Thymus (tissue), 14 donors: Measurements from ENCODE around the gene RAMAC. TPM values are rescaled to one million over a fixed set of nuclear protein-coding genes. Genes with fewer than 3 reads are reported as not detected.
"Not testable (repeated sequence)": the region's sequence is repeated elsewhere in the genome, so short reads cannot be mapped to it uniquely, and the experiment has no call there.

Experiments
- DNase-seq, 9 donors: peaks; one replicate each; pipeline ENCODE4 v3.0.0-alpha.2; 2013; ENCODE audit warnings: low spot score in 9 of 9, low read depth in 6 of 9, missing footprints in 1 of 9
- H3K27ac ChIP-seq, 2 donors: one replicate each; pipeline ENCODE4 v1.5.1; 2013; ENCODE audit warnings: control low read depth in 1 of 2, low read depth in 1 of 2, low read length in 1 of 2, mild to moderate bottlenecking in 1 of 2, moderate library complexity in 1 of 2
- H3K27me3 ChIP-seq, 2 donors: one replicate each; pipeline ENCODE4 v1.5.1; 2013; ENCODE audit warnings: low read length in 1 of 2; ENCODE audit not compliant: control insufficient read depth in 2 of 2, insufficient read depth in 1 of 2
- H3K36me3 ChIP-seq, 2 donors: one replicate each; pipeline ENCODE4 v1.5.1; 2013; ENCODE audit warnings: low read length in 1 of 2, mild to moderate bottlenecking in 1 of 2, moderate library complexity in 1 of 2; ENCODE audit not compliant: control insufficient read depth in 2 of 2, insufficient read depth in 2 of 2
- H3K4me1 ChIP-seq, 2 donors: one replicate each; pipeline ENCODE4 v1.5.1; 2013; ENCODE audit warnings: low read length in 2 of 2; ENCODE audit not compliant: control insufficient read depth in 2 of 2, insufficient read depth in 2 of 2
- H3K4me3 ChIP-seq, 2 donors: one replicate each; pipeline ENCODE4 v1.5.1; 2013; ENCODE audit warnings: low read length in 2 of 2, control low read depth in 1 of 2, mild to moderate bottlenecking in 1 of 2
- H3K9me3 ChIP-seq, 2 donors: one replicate each; pipeline ENCODE4 v1.5.1; 2013; ENCODE audit warnings: low read length in 1 of 2, mild to moderate bottlenecking in 1 of 2; ENCODE audit not compliant: control insufficient read depth in 2 of 2, insufficient read depth in 1 of 2
- WGBS: extraction: QIAGEN DNeasy Blood & Tissue Kit; methylation state at CpG from one replicate; pipeline ENCODE4 v1.1.7; 2013; 5-methylcytosine and 5-hydroxymethylcytosine counted together
- long read RNA-seq, 10 donors: transcript quantifications; one replicate each; lab custom pipeline, GENCODE V29; 2026
- polyA plus RNA-seq: library from polyadenylated mRNA; stranded (reverse); fragments of 200-250 nt; gene quantifications from one replicate; pipeline ENCODE4 v1.2.3, GENCODE V29; 2013
- total RNA-seq: library from RNA; stranded (reverse); fragments of 120-200 nt; gene quantifications from one replicate; pipeline ENCODE4 v1.2.4, GENCODE V29; 2013
- donor health status: healthy.

Gene RAMAC
- total RNA-seq (42.0 TPM), polyA plus RNA-seq (39.6 TPM)
- long read RNA-seq, donor 1, transcript RAMAC-201 (4 exons, 1,568 nt): major isoform, 6 of 6 reads
- long read RNA-seq, donor 1, partial matches to known transcripts: 0 of 6 reads
- long read RNA-seq, donor 1, other reads (novel, unspliced or antisense): 0 of 6 reads
- long read RNA-seq, donor 2: 0 reads
- long read RNA-seq, donor 3, transcript RAMAC-201 (4 exons, 1,568 nt): major isoform, 68 of 68 reads
- long read RNA-seq, donor 3, partial matches to known transcripts: 0 of 68 reads
- long read RNA-seq, donor 3, other reads (novel, unspliced or antisense): 0 of 68 reads
- long read RNA-seq, donor 4, transcript RAMAC-201 (4 exons, 1,568 nt): major isoform, 16 of 32 reads
- long read RNA-seq, donor 4, partial matches to known transcripts: 0 of 32 reads
- long read RNA-seq, donor 4, other reads (novel, unspliced or antisense): 16 of 32 reads
- long read RNA-seq, donor 5, transcript RAMAC-201 (4 exons, 1,568 nt): major isoform, 52 of 52 reads
- long read RNA-seq, donor 5, partial matches to known transcripts: 0 of 52 reads
- long read RNA-seq, donor 5, other reads (novel, unspliced or antisense): 0 of 52 reads
- long read RNA-seq, donor 6, transcript RAMAC-201 (4 exons, 1,568 nt): major isoform, 21 of 21 reads
- long read RNA-seq, donor 6, partial matches to known transcripts: 0 of 21 reads
- long read RNA-seq, donor 6, other reads (novel, unspliced or antisense): 0 of 21 reads
- long read RNA-seq, donor 7, transcript RAMAC-201 (4 exons, 1,568 nt): major isoform, 32 of 32 reads
- long read RNA-seq, donor 7, partial matches to known transcripts: 0 of 32 reads
- long read RNA-seq, donor 7, other reads (novel, unspliced or antisense): 0 of 32 reads
- long read RNA-seq, donor 8, transcript RAMAC-201 (4 exons, 1,568 nt): major isoform, 12 of 12 reads
- long read RNA-seq, donor 8, partial matches to known transcripts: 0 of 12 reads
- long read RNA-seq, donor 8, other reads (novel, unspliced or antisense): 0 of 12 reads
- long read RNA-seq, donor 9, transcript RAMAC-201 (4 exons, 1,568 nt): major isoform, 26 of 26 reads
- long read RNA-seq, donor 9, partial matches to known transcripts: 0 of 26 reads
- long read RNA-seq, donor 9, other reads (novel, unspliced or antisense): 0 of 26 reads
- long read RNA-seq, donor 10, transcript RAMAC-201 (4 exons, 1,568 nt): major isoform, 32 of 32 reads
- long read RNA-seq, donor 10, partial matches to known transcripts: 0 of 32 reads
- long read RNA-seq, donor 10, other reads (novel, unspliced or antisense): 0 of 32 reads

- peaks cover 0 to 5% of the 10 kb centered on the region in 2 donors for H3K36me3 ChIP-seq
- peak; percentile 86 to 98 (median 93) for DNase-seq
- peak within 1 kb of the TSS; percentile 74 to 75 for H3K4me3 ChIP-seq
- 1% methylated on average over 45 of the region's 45 CpGs for WGBS
- H3K9me3 ChIP-seq: no peaks in the 10 kb centered on the region
- peak within 1 kb of the TSS; percentile 67 to 88 for H3K27ac ChIP-seq
- H3K27me3 ChIP-seq: no peaks in the 10 kb centered on the region
- H3K4me1 ChIP-seq: peaks cover 11% of the 10 kb centered on the region in 2 donors
Measured at GRCh38 chr15:82985688-82986441, at the start of gene RAMAC. RAMAC (plus strand) TSS chr15:82986210; CDS start chr15:82989019, 2,809 bp downstream.

- no peaks in the 10 kb centered on the region for H3K9me3 ChIP-seq
- WGBS: 95% methylated on average over 4 of the region's 4 CpGs
- no peaks in the 10 kb centered on the region for H3K36me3 ChIP-seq
- H3K27me3 ChIP-seq: no peaks in the 10 kb centered on the region
- H3K27ac ChIP-seq: no peak overlapping the region
- no peak overlapping the region for H3K4me3 ChIP-seq
- no peak for DNase-seq
- H3K4me1 ChIP-seq: no peaks in the 10 kb centered on the region
Measured at GRCh38 chr15:82936966-82937711, 48.9 kb upstream of the RAMAC start.

- no peak for DNase-seq
- H3K4me3 ChIP-seq: no peak overlapping the region
- H3K27ac ChIP-seq: no peak overlapping the region
- no peaks in the 10 kb centered on the region for H3K36me3 ChIP-seq
- no peaks in the 10 kb centered on the region for H3K9me3 ChIP-seq
- H3K27me3 ChIP-seq: no peaks in the 10 kb centered on the region
- WGBS: 97% methylated on average over 5 of the region's 5 CpGs
- H3K4me1 ChIP-seq: no peaks in the 10 kb centered on the region
Measured at GRCh38 chr15:82937712-82938058, 48.3 kb upstream of the RAMAC start.

GRCh38 chr15:82939678-82940077 lies 46.3 kb upstream of the RAMAC start:
- not testable (repeated sequence) for H3K4me3 ChIP-seq, H3K36me3 ChIP-seq, H3K27ac ChIP-seq, H3K9me3 ChIP-seq, DNase-seq, H3K4me1 ChIP-seq, H3K27me3 ChIP-seq
- WGBS: 97% methylated on average over 6 of the region's 6 CpGs

- no peaks in the 10 kb centered on the region for H3K36me3 ChIP-seq
- no peaks in the 10 kb centered on the region for H3K27me3 ChIP-seq
- DNase-seq: no peak
- no peak overlapping the region for H3K4me3 ChIP-seq
- no peaks in the 10 kb centered on the region for H3K4me1 ChIP-seq
- H3K27ac ChIP-seq: no peak overlapping the region
- 94% methylated on average over 8 of the region's 8 CpGs for WGBS
- no peaks in the 10 kb centered on the region for H3K9me3 ChIP-seq
Measured at GRCh38 chr15:82942691-82943090, 43.3 kb upstream of the RAMAC start.

- no peaks in the 10 kb centered on the region for H3K36me3 ChIP-seq
- no peak for DNase-seq
- no peaks in the 10 kb centered on the region for H3K4me1 ChIP-seq
- 92% methylated on average over 3 of the region's 3 CpGs for WGBS
- H3K9me3 ChIP-seq: no peaks in the 10 kb centered on the region
- no peaks in the 10 kb centered on the region for H3K27me3 ChIP-seq
- H3K27ac ChIP-seq: no peak overlapping the region
- H3K4me3 ChIP-seq: no peak overlapping the region
Measured at GRCh38 chr15:82943176-82943575, 42.8 kb upstream of the RAMAC start.

GRCh38 chr15:82944056-82944455 lies 42.0 kb upstream of the RAMAC start:
- 95% methylated on average over 5 of the region's 5 CpGs for WGBS
- DNase-seq: no peak
- no peaks in the 10 kb centered on the region for H3K9me3 ChIP-seq
- no peak overlapping the region for H3K27ac ChIP-seq
- H3K36me3 ChIP-seq: no peaks in the 10 kb centered on the region
- no peaks in the 10 kb centered on the region for H3K4me1 ChIP-seq
- no peaks in the 10 kb centered on the region for H3K27me3 ChIP-seq
- no peak overlapping the region for H3K4me3 ChIP-seq

- Histone ChIP-seq H3K27me3 (peaks cover 0 to 4% of the 10 kb centered on the region in 2 donors), H3K4me3 (no peak overlapping the region), H3K27ac (no peak overlapping the region), H3K4me1 (no peaks in the 10 kb centered on the region), H3K36me3 (no peaks in the 10 kb centered on the region), H3K9me3 (no peaks in the 10 kb centered on the region)
- no peak for DNase-seq
- 83% methylated on average over 5 of the region's 5 CpGs for WGBS
Measured at GRCh38 chr15:82944821-82945220, 41.2 kb upstream of the RAMAC start.
